GM12891 (cell line): ENCODE data around the gene WTIP.

Experiments used
- POLR2A ChIP-seq: IDR thresholded peaks from 2 replicates; pipeline ENCODE4 v1.6.1; 2011; ENCODE audit warnings: low read depth, low read length, control low read depth
- POLR2AphosphoS5 ChIP-seq: IDR thresholded peaks from 2 replicates; pipeline ENCODE4 v1.6.1; 2011; ENCODE audit warnings: low read depth, low read length, control low read depth
- POU2F2 ChIP-seq: IDR thresholded peaks from 2 replicates; pipeline ENCODE4 v1.6.1; 2011; ENCODE audit warnings: low read depth, mild to moderate bottlenecking, control low read depth, low read length, moderate library complexity
- SPI1 ChIP-seq: IDR thresholded peaks from 2 replicates; pipeline ENCODE4 v1.6.1; 2011; ENCODE audit warnings: low read depth, low read length, control low read depth
- TAF1 ChIP-seq: IDR thresholded peaks from 2 replicates; pipeline ENCODE4 v1.6.1; 2011; ENCODE audit warnings: low read depth, low read length, control low read depth

DNA sequence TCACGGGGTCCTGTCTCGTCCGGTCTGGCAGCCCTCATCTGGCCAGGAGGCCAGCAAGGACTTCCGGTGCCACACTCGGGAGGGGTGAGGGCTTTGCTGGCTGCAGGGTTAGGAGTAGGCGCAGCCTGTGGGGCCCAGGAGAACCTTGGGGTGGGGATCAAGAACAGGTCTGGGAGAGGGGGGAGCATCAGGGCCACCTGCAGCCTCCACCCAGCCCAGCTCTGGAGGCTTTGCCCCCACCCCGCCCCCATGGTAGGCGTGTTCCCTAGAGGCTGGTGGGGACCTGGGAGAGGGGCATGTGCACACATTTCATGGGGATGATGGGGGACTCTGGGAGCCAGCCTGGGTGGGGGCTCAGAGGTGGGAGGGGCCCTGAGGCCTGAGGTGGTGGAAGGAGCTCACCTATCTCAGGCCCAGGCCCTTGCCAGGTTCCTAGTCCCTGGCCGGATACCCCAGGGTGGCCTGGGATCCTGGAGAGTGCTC is 23.3 kb downstream of the WTIP start:
- no peak for TF ChIP-seq POLR2A
- TF ChIP-seq POLR2AphosphoS5 = no peak
- no peak for TF ChIP-seq TAF1
- no peak for TF ChIP-seq POU2F2
- TF ChIP-seq SPI1 = no peak
